Thoracic aorta (tissue), 2 donors: ENCODE measurements around the gene CHST14. TPM values are rescaled to one million over a fixed set of nuclear protein-coding genes. Genes with fewer than 3 reads are reported as not detected.

Source experiments
- ATAC-seq: fragments of 150-250 bp; one replicate; pipeline ENCODE4 v1.8.0; 2017; ENCODE audit warnings: low read depth; ENCODE audit not compliant: insufficient number of reproducible peaks, low FRiP score
- DNase-seq: peaks from one replicate; pipeline ENCODE4 v3.0.0-alpha.2; 2020; ENCODE audit warnings: low spot score
- H3K27ac ChIP-seq, 2 donors: fragments of 200-600 bp; sonication (generic); 1 replicate in 1 of 2; 2 replicates in 1 of 2; pipeline ENCODE4 v1.5.1; 2016; ENCODE audit warnings: mild to moderate bottlenecking in 2 of 2, moderate library complexity in 2 of 2
- H3K27me3 ChIP-seq: fragments of 200-600 bp; sonication (generic); replicated peaks from 2 replicates; pipeline ENCODE4 v1.6.0; 2016; ENCODE audit warnings: mild to moderate bottlenecking; ENCODE audit not compliant: insufficient read depth
- H3K36me3 ChIP-seq: fragments of 200-600 bp; sonication (generic); one replicate; pipeline ENCODE4 v1.5.1; 2016
- H3K4me1 ChIP-seq, 2 donors: fragments of 200-600 bp; sonication (generic); 1 replicate in 1 of 2; 2 replicates in 1 of 2; pipeline versions ENCODE4 v1.5.1 to v1.6.0; 2016; ENCODE audit warnings: low read depth in 2 of 2, mild to moderate bottlenecking in 1 of 2; ENCODE audit not compliant: control insufficient read depth in 1 of 2
- H3K4me3 ChIP-seq: fragments of 200-600 bp; sonication (generic); 2 replicates; pipeline ENCODE4 v1.5.1; 2016; ENCODE audit warnings: mild to moderate bottlenecking
- H3K9me3 ChIP-seq: fragments of 200-600 bp; sonication (generic); 2 replicates; pipeline ENCODE4 v1.5.1; 2016
- CTCF ChIP-seq: fragments of 200-600 bp; sonication (generic); IDR thresholded peaks from one replicate; pipeline ENCODE4 v1.5.1; 2019; ENCODE audit warnings: antibody characterized with exemption
- total RNA-seq, 2 donors: library from RNA; depleted of rRNA; stranded (reverse); fragments of >200 nt; gene quantifications; one replicate each; pipeline versions ENCODE4 v1.1.0 to v1.2.3, GENCODE V29; 2016

CHST14 gene
- total RNA-seq, 2 donors from 2014 or later = 16.4 to 21.0 TPM

- Histone ChIP-seq H3K27me3 (no peaks in the 10 kb centered on the region), H3K4me3 (no peak overlapping the region), H3K4me1 (peaks cover 0 to 5% of the 10 kb centered on the region in 2 donors), H3K27ac (no peak overlapping the region), H3K36me3 (peaks cover 39% of the 10 kb centered on the region), H3K9me3 (no peaks in the 10 kb centered on the region)
- ATAC-seq = no peak
- no peak for TF ChIP-seq CTCF
- no peak for DNase-seq
Observed at GRCh38 chr15:40460404-40460803, 10.4 kb upstream of the CHST14 start.

GRCh38 chr15:40461958-40462357 lies 8.8 kb upstream of the CHST14 start:
- H3K27ac ChIP-seq = no peak overlapping the region
- no peak overlapping the region for H3K4me3 ChIP-seq
- H3K36me3 ChIP-seq = peaks cover 53% of the 10 kb centered on the region
- H3K9me3 ChIP-seq = no peaks in the 10 kb centered on the region
- no peaks in the 10 kb centered on the region for H3K4me1 ChIP-seq
- TF ChIP-seq CTCF = no peak
- ATAC-seq = no peak
- DNase-seq = no peak
- no peaks in the 10 kb centered on the region for H3K27me3 ChIP-seq

GRCh38 chr15:40463279-40463678 lies 7.5 kb upstream of the CHST14 start:
- ATAC-seq (no peak), DNase-seq (no peak)
- Histone ChIP-seq H3K4me3 (no peak overlapping the region), H3K4me1 (no peaks in the 10 kb centered on the region), H3K36me3 (peaks cover 56% of the 10 kb centered on the region), H3K27me3 (no peaks in the 10 kb centered on the region), H3K27ac (no peak overlapping the region), H3K9me3 (no peaks in the 10 kb centered on the region)
- no peak for TF ChIP-seq CTCF

- Histone ChIP-seq H3K4me1 (no peaks in the 10 kb centered on the region), H3K36me3 (peaks cover 52% of the 10 kb centered on the region), H3K4me3 (no peak overlapping the region), H3K9me3 (no peaks in the 10 kb centered on the region), H3K27ac (no peak overlapping the region), H3K27me3 (no peaks in the 10 kb centered on the region)
- no peak for TF ChIP-seq CTCF
- ATAC-seq (no peak), DNase-seq (no peak)
Observed at GRCh38 chr15:40463886-40464545, 6.8 kb upstream of the CHST14 start.

GRCh38 chr15:40464595-40465185 lies 6.1 kb upstream of the CHST14 start:
- DNase-seq = no peak
- H3K4me1 ChIP-seq = no peaks in the 10 kb centered on the region
- no peak overlapping the region for H3K4me3 ChIP-seq
- no peak for TF ChIP-seq CTCF
- H3K27ac ChIP-seq = no peak overlapping the region
- no peak for ATAC-seq
- H3K36me3 ChIP-seq = peaks cover 46% of the 10 kb centered on the region
- H3K27me3 ChIP-seq = no peaks in the 10 kb centered on the region
- H3K9me3 ChIP-seq = no peaks in the 10 kb centered on the region
